Astrocyte (in vitro differentiated cells and primary cell): ENCODE data around the gene ACTRT2. TPM values are rescaled to one million over a fixed set of nuclear protein-coding genes. Genes with fewer than 3 reads are reported as not detected.

Experiments
- DNase-seq: peaks from one replicate; pipeline ENCODE4 v3.0.0-alpha.2; 2010; ENCODE audit warnings: low read depth
- FAIRE-seq: peaks from 2 replicates; lab custom pipeline; 2011; peaks lifted over from hg19 to GRCh38; lab: Jason Lieb, UNC
- H2AFZ ChIP-seq: 2 replicates; pipeline ENCODE4 v1.6.0; 2012; ENCODE audit warnings: low read depth, low read length, inconsistent platforms
- H3K27ac ChIP-seq: 2 replicates; pipeline ENCODE4 v1.5.1; 2011; ENCODE audit warnings: low read depth, low read length, inconsistent platforms
- H3K27me3 ChIP-seq: 2 replicates; pipeline ENCODE4 v1.6.0; 2011; ENCODE audit warnings: low read length, inconsistent platforms; ENCODE audit not compliant: insufficient read depth
- H3K36me3 ChIP-seq: 2 replicates; pipeline ENCODE4 v1.5.1; 2011; ENCODE audit warnings: low read length, inconsistent platforms; ENCODE audit not compliant: insufficient read depth
- H3K4me1 ChIP-seq: 2 replicates; pipeline ENCODE4 v1.5.1; 2011; ENCODE audit warnings: low read length, inconsistent platforms; ENCODE audit not compliant: insufficient read depth
- H3K4me2 ChIP-seq: 2 replicates; pipeline ENCODE4 v1.6.0; 2012; ENCODE audit warnings: low read length, inconsistent platforms
- H3K4me3 ChIP-seq: 2 replicates; pipeline ENCODE4 v1.5.1; 2011; ENCODE audit warnings: low read depth, mild to moderate bottlenecking, low read length, inconsistent platforms; ENCODE audit not compliant: insufficient read depth
- H3K79me2 ChIP-seq: 2 replicates; pipeline ENCODE4 v1.6.0; 2012; ENCODE audit warnings: mild to moderate bottlenecking, low read length, inconsistent platforms; ENCODE audit not compliant: insufficient read depth
- H3K9ac ChIP-seq: 2 replicates; pipeline ENCODE4 v1.6.0; 2012; ENCODE audit warnings: mild to moderate bottlenecking, low read length, inconsistent platforms
- H3K9me3 ChIP-seq: 2 replicates; pipeline ENCODE4 v1.5.1; 2012; ENCODE audit warnings: low read depth, mild to moderate bottlenecking, low read length, inconsistent platforms; ENCODE audit not compliant: insufficient read depth
- H4K20me1 ChIP-seq: 2 replicates; pipeline ENCODE4 v1.6.0; 2012; ENCODE audit warnings: low read length, inconsistent platforms; ENCODE audit not compliant: insufficient read depth
- H3K27ac Mint-ChIP-seq: one replicate; pipeline ENCODE4 v1.8.0; 2021; ENCODE audit warnings: mild to moderate bottlenecking, mixed read lengths; ENCODE audit not compliant: unreplicated experiment
- H3K27me3 Mint-ChIP-seq: one replicate; pipeline ENCODE4 v1.8.0; 2021; ENCODE audit warnings: low read depth, mixed read lengths; ENCODE audit not compliant: unreplicated experiment
- H3K36me3 Mint-ChIP-seq: one replicate; pipeline ENCODE4 v1.8.0; 2021; ENCODE audit warnings: low read depth, mixed read lengths; ENCODE audit not compliant: unreplicated experiment
- H3K4me1 Mint-ChIP-seq: one replicate; pipeline ENCODE4 v1.8.0; 2021; ENCODE audit warnings: low read depth, mixed read lengths; ENCODE audit not compliant: unreplicated experiment
- H3K4me3 Mint-ChIP-seq: one replicate; pipeline ENCODE4 v1.8.0; 2021; ENCODE audit warnings: mild to moderate bottlenecking, moderate library complexity, mixed read lengths; ENCODE audit not compliant: unreplicated experiment
- H3K9me3 Mint-ChIP-seq: one replicate; pipeline ENCODE4 v1.8.0; 2021; ENCODE audit warnings: mild to moderate bottlenecking, mixed read lengths; ENCODE audit not compliant: unreplicated experiment
- CTCF ChIP-seq: IDR thresholded peaks from 2 replicates; pipeline ENCODE4 v1.5.1; 2011; ENCODE audit warnings: low read depth, mild to moderate bottlenecking, inconsistent platforms, low read length, moderate library complexity; ENCODE audit not compliant: insufficient read depth
- EZH2 ChIP-seq: IDR thresholded peaks from 2 replicates; pipeline ENCODE4 v1.6.1; 2012; ENCODE audit warnings: mild to moderate bottlenecking, low read length, inconsistent platforms; ENCODE audit not compliant: insufficient read depth
- total RNA-seq: library from RNA; stranded (reverse); gene quantifications from 2 replicates; pipeline ENCODE4 v1.2.1, GENCODE V29; 2021

Gene ACTRT2
- total RNA-seq, 1 donor from 2014 or later: not detected

GRCh38 chr1:3070644-3071564, 49.6 kb downstream of the ACTRT2 start:
- Histone ChIP-seq H3K27me3 (peaks cover 9% of the 10 kb centered on the region), H3K27ac (peak overlapping the region; percentile 38), H4K20me1 (peaks cover 30% of the 10 kb centered on the region), H3K36me3 (no peaks in the 10 kb centered on the region), H2AFZ (peak overlapping the region; percentile 24), H3K4me2 (peak overlapping the region; percentile 86), H3K4me1 (peaks cover 35% of the 10 kb centered on the region), H3K9ac (peak overlapping the region; percentile 69), H3K4me3 (peak overlapping the region; percentile 49), H3K79me2 (peaks cover 65% of the 10 kb centered on the region), H3K9me3 (no peaks in the 10 kb centered on the region)
- no peaks in the 10 kb centered on the region for H3K36me3 Mint-ChIP-seq
- H3K9me3 Mint-ChIP-seq: no peaks in the 10 kb centered on the region
- H3K4me1 Mint-ChIP-seq: no peaks in the 10 kb centered on the region
- TF ChIP-seq EZH2: no peak
- TF ChIP-seq CTCF: no peak
- H3K27ac Mint-ChIP-seq: no peak overlapping the region
- peaks cover 44% of the 10 kb centered on the region for H3K27me3 Mint-ChIP-seq
- H3K4me3 Mint-ChIP-seq: peak overlapping the region; percentile 64
- no peak for FAIRE-seq
- DNase-seq: no peak

- H3K4me3 ChIP-seq: peak overlapping the region; percentile 49
- H3K27ac ChIP-seq: peak overlapping the region; percentile 38
- H3K9me3 ChIP-seq: no peaks in the 10 kb centered on the region
- no peaks in the 10 kb centered on the region for H3K36me3 ChIP-seq
- no peak overlapping the region for H3K4me3 Mint-ChIP-seq
- H3K4me1 ChIP-seq: peaks cover 35% of the 10 kb centered on the region
- no peaks in the 10 kb centered on the region for H3K9me3 Mint-ChIP-seq
- H3K27me3 Mint-ChIP-seq: peaks cover 42% of the 10 kb centered on the region
- peak overlapping the region; percentile 69 for H3K9ac ChIP-seq
- no peaks in the 10 kb centered on the region for H3K36me3 Mint-ChIP-seq
- H3K4me2 ChIP-seq: peak overlapping the region; percentile 86
- no peak overlapping the region for H3K27ac Mint-ChIP-seq
- no peaks in the 10 kb centered on the region for H3K4me1 Mint-ChIP-seq
- peaks cover 30% of the 10 kb centered on the region for H4K20me1 ChIP-seq
- H3K79me2 ChIP-seq: peaks cover 67% of the 10 kb centered on the region
- TF ChIP-seq CTCF: no peak
- TF ChIP-seq EZH2: no peak
- no peak for FAIRE-seq
- no peak for DNase-seq
- peaks cover 7% of the 10 kb centered on the region for H3K27me3 ChIP-seq
- peak overlapping the region; percentile 24 for H2AFZ ChIP-seq
Measured at GRCh38 chr1:3071565-3072390, 50.5 kb downstream of the ACTRT2 start.

Other genes with a start within 250 kb of the ACTRT2 start
- gene TTC34, start 219.8 kb upstream of the ACTRT2 start, total RNA-seq: 0.31 and 0.39 TPM in 2 replicates
- 0.43 and 1.5 TPM in 2 replicates for gene PRDM16, start 47.7 kb downstream of the ACTRT2 start, total RNA-seq